ENCODE data around the gene RASA4. TPM values are rescaled to one million over a fixed set of nuclear protein-coding genes. Genes with fewer than 3 reads are reported as not detected.
"Not testable (repeated sequence)": the region's sequence is repeated elsewhere in the genome, so short reads cannot be mapped to it uniquely, and the experiment has no call there.

The RASA4 gene
- polyA plus RNA-seq (2013, experiment 1 of 2; ENCODE audit: insufficient read length): 34.6 TPM
- polyA plus RNA-seq (2013, experiment 2 of 2; ENCODE audit: insufficient read length): 36.9 TPM

DNA sequence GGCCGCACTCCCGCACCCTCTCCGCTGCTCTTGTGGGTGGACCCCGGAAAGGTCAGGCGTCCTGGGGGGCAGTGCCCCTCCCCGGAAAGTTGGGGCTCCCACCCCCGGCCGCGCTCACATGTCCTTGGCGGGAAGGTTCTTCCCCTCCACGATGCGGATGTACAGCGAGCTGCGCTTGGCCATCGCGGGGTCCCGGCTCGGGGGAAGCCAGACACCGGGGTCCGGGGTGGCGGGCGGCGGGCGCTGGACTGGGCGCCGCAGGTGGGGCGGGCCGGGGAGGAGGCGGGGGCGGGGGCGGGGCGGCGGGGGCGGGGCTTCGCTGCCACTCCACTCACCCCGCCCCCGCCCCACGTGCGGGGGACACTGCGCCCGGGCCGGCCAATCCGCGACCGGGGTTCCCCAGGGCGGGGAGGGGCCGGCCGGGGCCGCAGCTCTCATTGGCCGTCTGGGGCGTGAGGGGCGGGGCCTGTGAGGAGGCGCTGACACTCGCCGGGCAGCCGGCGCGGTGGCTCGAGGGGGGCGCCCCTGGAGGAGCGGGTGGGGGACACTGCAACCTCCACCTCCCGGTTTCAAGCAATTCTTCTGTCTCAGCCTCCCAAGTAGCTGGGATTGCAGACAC is at the start of gene RASA4:
Gene RASA4 (minus strand): TSS at position 250 of the 619 bp plus-strand sequence. CDS start 67 bp downstream, at position 183.
- DNase-seq: peak; percentile 3

DNA sequence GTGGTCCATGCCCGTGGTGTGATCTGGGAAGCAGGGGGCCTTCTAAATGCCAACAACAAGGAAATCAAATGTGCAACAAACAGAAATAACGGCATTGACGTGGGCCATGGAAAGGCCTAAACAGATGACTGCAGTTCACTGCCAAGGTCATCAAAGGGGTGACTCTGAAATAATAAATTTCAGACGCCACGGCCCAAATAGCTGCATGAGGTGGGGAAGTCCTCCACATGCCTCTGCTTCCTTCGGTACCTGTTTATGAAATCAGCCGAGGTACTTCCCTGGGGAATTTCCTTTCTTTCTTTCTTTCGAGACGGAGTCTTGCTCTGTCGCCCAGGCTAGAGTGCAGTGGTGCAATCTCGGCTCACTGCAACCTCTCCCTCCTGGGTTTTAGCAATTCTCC is 48.2 kb upstream of the RASA4 start:
- DNase-seq: not testable (repeated sequence)

DNA sequence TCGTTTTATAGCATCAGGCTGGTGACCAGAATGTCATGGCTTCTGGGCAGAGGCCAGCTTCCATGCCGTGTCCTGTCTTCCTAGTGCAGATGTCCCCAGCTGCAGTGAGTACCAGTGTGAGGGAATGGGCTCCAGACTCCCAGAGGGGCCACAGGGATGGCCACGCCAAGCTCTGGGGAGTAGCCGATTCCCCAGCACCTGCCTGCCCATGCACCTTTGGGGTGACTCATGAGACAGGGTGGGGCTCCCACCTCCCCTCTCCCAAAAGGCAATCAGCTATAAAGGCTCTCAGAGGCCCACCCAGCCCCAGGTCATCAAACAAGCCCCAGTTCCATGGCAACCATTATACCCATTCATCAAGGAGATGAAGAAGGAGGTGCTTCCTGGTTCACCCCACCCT is 33.4 kb upstream of the RASA4 start, which contains the start of gene SPDYE2B:
Gene SPDYE2B (plus strand): TSS at position 396 of the 400 bp plus-strand sequence. CDS start 2,030 bp downstream, outside the sequence.
- DNase-seq: not testable (repeated sequence)

DNA sequence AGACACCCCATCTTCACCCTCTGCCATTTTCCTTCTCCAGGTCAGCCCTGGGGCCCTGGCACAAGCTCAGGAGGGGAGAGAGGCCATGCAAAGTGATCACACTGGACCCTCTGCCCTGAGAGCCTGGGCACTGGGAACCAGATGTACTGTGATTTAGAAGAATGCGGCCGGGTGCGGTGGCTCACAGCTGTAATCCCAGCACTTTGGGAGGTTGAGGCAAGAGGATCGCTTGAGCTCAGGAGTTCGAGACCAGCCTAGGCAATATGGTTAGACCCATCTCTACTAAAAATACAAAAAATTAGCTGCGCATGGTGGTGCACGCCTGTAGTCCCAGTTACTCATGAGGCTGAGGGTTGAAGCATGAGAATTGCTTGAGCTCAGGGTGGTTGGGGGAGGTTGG is 31.3 kb upstream of the RASA4 start:
- DNase-seq: not testable (repeated sequence)

DNA sequence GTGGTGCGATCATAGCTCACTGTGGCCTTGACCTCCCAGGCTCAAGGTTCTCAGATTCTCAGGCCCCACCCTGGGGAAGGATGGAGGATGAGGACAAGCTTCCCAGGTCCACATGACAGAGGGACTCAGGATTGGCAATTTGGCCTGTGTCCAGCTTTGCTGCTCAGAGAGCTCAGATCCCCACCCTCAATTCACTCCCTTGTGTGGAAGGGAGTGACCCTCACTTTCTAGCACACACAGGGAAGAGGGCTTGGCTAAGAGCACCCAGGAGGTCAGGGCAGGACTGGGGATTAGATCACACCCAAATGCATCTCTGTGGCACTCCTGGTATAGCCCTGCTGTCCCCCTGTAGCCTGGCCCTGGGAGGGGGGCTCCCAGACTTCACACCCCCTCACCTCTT is 26.8 kb upstream of the RASA4 start:
- DNase-seq: not testable (repeated sequence)

DNA sequence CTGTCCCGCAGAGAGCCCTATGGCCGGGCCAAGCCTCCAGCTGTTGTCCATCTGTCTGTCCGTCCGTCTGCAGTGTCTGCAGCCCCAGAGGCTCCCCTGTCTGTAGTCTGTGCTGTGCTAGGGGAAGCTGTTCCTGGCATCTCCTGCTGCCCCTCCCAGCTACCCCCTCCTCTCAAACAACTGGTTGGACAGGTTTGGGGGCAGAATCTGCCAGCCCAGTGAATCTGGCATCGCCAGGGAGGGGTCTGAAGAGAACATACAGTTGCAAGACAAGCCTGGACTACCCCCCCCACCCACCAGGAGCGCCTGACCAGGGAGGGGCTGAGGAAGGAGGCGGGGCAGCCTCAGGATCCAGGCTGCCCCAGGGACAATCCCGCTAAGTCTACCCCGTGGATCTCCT is 26.1 kb upstream of the RASA4 start, which contains the start of gene UPK3BL1:
Gene UPK3BL1 (minus strand): TSS at position 101 of the 400 bp plus-strand sequence. CDS start 50 bp downstream, at position 51.
- DNase-seq: not testable (repeated sequence)

DNA sequence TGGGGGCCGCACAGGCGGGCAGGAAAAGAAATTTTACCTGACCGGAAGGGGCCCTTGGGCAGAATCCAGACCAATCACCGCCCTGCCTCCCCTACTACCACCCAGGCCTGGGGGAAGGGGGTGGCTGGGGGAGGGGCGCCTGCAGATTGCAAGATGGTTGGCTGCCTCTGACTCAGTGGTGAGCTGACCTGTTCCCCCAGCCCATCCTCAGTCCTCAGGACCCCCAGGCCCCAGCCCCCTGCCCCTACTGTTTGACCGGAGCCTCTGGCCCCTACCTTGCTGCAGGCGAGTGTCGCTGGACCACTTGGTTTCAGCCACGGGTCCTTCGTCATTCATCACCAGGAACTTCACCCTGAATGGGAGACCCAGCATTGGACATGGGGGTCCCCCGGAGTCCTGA is 22.3 kb upstream of the RASA4 start:
- DNase-seq: not testable (repeated sequence)

DNA sequence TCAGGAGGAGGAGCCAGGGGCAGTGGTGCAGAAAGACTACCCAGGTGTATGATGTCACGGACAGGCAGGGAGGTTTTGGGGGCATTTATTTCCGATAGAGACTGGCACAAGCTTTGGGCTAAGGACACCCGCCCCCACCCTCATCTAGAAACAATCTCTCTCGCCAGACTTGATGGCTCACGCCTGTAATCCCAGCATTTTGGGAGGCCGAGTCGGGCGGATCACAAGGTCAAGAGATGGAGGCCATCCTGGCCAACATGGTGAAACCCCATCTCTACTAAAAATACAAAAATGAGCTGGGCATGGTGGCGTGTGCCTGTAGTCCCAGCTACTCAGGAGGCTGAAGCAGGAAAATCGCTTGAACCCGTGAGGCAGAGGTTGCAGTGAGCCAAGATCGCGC is 20.4 kb upstream of the RASA4 start:
- DNase-seq: not testable (repeated sequence)

DNA sequence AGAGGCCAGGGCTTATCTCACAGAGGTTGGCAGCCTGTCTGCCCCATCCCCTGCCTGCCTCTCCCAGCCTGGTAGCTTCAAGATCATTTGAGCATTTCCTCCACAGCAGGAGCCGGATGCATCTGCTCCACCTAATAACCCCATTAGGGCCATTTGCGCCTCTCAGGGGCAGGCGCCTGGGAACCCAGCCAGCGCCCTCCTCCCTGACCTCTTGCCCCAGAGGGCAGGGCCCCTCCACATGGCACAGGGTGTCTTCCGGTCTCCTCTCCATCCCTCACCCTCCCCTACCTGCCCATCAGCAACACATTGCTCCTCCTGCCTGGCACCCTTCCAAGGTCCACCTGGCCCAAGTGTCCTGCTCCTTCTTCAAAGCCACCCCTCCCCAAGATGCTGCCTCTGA is 18.8 kb upstream of the RASA4 start:
- not testable (repeated sequence) for DNase-seq

DNA sequence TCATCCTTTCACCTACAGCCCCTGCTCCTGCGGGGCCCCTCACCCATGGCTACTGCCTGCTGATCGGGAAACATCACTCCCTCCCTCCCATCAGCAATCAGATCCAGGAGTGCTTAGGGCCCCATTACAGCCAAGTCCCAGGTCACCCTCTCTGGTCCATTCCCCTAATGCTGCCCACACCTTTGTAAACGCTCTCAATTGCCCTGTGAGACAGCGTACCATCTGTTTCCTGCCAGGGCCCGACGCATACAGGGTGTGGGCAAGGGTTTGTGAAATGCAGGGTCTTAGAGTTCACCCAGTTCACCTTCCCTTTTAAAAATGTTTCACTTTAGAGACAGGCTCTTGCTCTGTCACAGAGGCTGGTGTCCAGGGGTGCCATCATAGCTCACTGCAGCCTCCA is 17.7 kb upstream of the RASA4 start:
- not testable (repeated sequence) for DNase-seq

DNA sequence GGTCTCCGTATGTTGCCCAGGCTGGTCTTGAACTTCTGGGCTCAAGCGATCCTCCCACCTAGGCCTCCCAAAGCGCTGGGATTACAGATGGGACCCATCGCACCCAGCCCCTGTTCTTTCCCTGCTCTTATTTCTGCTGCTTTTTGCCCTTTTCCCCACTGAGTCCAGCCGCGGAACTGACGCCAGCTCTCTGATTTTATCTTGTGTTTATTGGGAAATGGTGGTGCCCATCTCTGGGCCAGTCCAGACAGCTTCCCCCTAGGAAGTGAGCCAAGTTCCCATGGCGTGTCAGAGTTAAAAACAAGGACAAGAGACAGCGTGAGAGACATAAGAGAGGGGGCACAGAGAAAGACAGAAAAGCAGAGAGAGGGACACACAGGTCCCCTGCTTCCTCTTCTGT is 14.1 kb upstream of the RASA4 start:
- DNase-seq: not testable (repeated sequence)

DNA sequence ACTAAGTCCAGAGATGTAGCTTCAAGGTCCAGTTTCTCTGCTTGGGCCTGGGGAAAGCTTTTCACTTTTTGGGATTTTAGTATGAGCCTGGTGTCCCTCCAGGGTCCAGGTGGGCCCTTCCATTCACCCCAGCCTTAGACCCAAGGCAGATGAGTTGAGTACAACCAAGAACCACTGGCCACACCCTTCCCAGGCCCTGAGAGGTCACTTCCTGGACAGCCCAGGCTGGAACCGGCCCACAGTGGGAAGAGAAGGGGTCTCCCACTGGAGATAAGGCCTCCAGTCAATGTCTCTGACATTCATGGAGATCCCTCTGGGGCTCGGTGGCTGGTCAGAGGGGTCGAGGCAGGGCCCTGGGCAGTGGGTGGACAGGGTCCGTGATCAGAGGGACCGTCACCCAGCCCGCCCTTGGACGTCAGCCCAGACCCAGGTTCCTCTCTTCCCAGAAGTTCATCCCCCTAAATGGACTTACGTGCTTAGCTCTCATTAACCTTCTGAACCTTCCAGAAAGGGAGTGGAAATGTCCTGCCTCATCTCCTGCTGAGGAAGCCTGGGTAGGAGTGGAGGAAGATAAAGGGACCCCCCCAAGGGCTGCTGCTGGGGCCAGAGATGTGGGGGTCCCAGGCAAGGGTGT is 10.8 kb upstream of the RASA4 start:
- not testable (repeated sequence) for DNase-seq

DNA sequence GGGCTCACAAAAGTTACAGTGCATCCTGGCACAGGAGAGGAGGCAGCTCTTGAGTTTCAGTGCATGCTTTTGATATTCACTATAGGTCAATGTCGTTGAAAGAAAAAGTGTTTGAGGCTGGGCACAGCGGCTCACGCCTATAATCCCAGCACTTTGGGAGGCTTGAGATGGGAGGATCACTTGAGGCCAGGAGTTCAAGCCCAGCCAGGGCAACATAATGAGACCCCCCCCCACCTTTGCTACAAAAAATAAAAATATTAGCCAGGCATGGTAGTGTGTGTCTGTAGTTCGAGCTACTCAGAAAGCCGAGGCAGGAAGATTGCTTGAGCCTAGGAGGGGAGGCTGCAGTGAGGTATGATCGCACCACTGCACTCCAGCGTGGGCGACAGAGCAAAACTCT is 1.6 kb upstream of the RASA4 start:
- DNase-seq: not testable (repeated sequence)

DNA sequence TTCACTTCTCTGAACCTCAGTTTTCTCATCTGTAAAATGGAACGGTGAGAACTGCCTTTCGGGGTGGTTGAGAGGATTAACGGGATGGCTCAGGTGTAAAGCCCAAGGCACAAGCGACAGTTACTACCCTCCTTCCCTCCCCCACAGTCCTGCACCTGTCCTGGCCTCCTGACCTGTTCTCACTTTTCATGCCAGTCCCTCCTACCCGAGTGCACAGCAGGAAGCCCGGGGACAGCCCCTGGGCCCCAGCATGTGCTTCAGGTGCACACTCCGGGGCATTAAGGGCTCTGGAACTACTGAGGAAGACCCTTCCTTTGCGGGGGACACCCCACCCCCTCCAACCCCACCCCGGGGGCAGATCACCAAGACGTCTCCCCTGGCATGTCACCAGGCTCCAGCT is 626 bp downstream of the RASA4 start:
- not testable (repeated sequence) for DNase-seq

DNA sequence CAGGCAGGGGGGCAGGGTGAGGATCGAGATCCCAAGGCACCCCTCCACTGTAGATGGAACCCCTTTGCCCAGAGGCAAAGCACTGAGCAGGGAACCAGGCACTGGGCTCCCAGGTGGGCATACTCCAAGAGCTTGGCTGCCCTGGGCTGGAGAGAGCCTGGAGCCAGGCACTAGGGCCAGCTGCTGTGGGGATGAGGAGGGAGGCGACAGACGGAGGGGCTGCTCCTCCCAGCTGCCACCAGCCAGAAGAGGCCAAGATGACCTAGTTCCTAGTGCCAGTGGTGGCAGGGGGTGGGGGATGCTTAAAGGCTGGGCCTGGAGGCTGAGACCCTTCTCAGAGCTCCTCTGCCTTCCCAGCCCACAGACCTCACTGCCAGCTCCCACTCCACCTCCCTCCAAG is 1.7 kb downstream of the RASA4 start:
- not testable (repeated sequence) for DNase-seq

DNA sequence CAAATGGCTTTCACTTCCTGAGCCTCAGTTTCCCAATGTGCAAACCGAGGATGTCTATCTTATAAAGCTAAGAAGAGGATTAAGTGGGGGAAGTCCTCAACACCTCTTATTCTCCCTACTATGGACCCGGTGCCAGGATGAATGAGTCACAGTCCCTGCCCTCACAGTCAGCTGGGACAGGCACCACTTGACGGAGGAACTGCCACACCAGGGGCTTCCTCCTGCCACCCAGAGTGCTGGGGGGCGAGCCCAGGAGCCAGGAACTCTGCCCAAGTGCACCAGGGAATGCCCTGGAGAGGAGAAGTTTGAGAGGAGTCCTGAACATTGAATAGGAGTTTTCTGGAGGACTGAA is 2.2 kb downstream of the RASA4 start:
- DNase-seq: not testable (repeated sequence)

DNA sequence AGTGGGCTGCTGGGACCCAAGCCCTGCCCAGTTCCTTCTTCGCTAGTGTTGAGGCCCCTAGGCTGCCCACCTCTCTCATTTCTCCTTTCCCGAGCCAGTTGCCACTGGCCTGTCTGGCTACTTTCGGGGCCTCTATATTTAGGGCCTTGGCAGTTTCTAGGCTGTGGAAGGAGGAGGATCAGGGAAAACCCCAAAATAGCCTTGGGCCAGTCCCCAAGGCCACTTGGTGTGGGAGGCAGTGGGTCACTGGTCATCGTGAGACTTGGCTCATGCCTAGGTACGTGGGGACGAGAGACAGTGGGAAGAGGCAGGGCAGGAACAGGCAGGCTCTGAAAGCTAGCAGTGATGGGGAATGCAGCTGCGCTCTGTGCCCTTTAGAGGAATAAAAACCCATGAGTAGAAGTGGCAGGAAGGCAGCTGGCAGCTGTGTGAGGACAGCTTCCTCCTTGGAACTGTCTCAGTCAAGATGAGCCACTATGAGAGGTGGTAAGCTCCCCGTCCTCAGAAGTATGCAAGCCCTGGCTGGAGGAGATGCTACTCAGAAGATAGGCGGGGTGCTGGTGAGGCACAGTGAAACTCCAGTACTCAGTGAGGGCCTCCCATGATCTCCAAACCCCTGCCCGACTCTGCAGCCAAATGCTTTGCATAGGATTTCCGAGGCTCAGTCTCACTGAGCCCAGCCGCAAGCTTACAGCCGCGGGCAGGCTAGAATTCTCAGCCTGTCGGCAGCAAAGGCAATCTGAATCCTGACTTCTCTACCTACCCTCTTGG is 2.8 kb downstream of the RASA4 start:
- DNase-seq: not testable (repeated sequence)

DNA sequence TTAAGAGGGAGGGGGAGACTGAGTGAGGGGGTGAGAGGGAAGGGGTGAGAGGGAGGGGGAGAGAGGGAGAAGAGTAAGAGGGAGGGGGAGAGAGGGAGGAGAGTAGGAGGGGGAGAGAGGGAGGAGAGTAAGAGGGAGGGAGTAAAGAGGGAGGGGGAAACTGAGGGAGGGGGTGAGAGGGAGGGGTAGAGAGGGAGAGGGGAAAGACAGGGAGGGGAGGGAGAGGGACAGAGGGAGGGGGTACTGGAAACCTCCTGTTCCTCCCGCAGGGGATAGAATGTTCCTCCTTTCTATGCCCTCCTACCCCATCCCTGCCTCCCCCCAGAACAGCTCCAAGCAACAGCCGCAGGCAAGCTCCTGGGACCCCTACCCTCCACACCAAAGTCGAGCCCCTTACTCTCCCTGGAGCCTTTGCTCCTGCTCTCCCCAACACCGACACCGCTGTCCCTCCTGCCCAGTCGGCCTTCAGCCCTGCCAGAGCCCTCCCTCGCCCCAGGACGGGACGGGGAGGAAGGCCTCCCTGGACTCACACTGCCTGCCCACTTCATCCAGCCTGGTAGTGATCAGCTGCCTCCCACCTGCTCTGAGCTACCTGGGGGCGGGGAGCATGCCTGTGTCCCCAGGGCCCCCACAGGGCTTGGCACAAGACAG is 4.8 kb downstream of the RASA4 start:
- DNase-seq: peak; percentile 26

DNA sequence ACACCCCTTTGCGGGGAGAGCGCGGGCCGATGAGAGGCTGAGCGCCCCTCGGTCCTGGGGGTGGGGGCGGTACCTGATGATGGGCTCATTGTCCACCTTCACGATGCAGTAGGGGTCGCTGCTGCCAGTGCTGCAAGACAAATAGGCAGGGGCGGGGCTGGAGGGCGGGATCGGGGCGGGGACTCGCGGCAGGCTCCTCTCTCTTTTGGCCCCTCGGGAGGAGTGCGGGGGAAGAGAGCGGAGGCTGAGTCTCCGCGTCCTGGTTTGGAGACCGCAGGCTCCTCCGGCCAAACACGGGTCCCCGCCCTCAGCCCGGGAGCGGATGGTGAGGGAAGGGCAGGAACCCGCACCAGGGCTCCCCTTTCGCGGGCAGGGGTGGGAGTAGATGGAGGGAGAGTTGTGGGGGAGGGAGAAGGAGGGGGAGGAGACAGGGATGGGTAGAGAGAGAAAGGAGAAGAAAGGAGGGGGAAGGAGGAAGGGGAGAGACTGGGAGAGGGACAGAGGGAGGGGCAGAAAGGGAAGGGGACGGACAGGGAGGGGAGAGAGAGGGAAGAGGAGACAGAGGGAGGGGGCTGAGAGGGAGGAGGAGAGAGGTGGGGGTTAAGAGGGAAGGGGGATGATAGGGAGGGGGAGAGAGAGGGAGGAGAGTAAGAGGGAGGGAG is 5.4 kb downstream of the RASA4 start:
- DNase-seq: not testable (repeated sequence)

DNA sequence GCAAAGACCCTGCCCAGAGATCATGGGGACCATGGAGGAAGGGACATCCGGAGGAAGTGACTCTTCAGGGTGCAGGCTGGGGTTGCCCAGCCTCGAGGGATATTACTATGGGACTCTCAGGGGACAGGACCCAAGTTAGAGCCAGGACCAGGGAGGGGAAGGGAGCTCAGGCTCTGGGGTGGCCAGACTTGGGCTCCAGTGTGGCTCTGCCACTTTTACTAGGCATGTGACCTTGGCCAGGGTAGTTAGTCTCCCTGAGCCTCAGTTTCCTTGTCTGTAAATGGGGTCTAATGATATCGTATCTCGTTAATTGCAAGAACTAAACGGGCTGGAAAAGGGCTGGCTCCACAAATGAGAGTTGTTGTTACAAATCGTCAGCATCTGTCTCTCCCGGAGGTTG is 6.1 kb downstream of the RASA4 start:
- DNase-seq: not testable (repeated sequence)

DNA sequence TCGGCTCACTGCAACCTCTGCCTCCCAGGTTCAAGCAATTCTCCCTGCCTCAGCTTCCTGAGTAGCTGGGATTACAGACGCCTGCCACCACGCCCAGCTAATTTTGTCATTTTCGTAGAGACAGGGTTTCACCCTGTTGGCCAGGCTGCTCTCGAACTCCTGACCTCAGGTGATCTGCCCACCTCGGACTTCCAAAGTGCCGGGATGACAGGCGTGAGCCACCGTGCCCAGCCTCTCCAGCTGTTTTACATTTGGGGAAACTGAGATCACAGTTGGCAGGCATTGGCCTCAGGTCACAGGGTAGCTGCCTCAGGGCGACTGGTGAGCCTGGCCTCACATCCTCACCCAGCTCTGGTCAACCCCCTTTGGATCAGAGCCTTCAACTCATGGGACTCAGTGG is 6.8 kb downstream of the RASA4 start:
- not testable (repeated sequence) for DNase-seq

DNA sequence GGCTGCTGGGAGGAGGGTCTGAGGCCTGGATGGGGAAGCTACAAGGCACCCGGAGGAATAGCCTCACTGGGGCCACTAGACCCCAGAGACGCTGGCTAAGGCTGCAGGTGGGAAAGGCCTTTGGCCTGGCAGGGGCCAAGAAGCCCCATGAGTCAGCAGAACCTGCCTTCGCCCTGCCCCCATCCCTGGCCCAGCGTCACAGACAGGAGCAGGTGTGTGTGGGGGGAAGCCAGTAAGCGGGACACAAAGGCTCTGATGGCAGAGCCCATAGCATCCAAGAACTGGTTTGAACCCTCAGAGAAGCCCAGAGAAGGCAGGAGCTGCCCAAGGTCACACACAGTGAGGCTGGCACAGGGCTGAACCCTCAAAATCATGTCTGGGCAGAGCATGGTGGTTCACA is 9.7 kb downstream of the RASA4 start:
- not testable (repeated sequence) for DNase-seq

Data from fibroblast of skin of abdomen (primary cell).